Caco-2 (cell line): ENCODE measurements around the gene MARCHF11. TPM values are rescaled to one million over a fixed set of nuclear protein-coding genes. Genes with fewer than 3 reads are reported as not detected.

ENCODE experiments used
- Bru-seq: library from RNA; stranded (reverse); fragments of 400-500 nt; gene quantifications from one replicate; lab custom pipeline; 2021; lab: Mats Ljungman, UMichigan
- BruChase-seq, 2 experiments: library from RNA; stranded (reverse); fragments of 400-500 nt; gene quantifications; one replicate each; lab custom pipeline; 2021; lab: Mats Ljungman, UMichigan
- BruUV-seq: library from RNA; stranded (reverse); fragments of 400-500 nt; replicated peaks from 2 replicates; lab custom pipeline; 2021; lab: Mats Ljungman, UMichigan
- CTCF ChIA-PET: fragments of 300-600 bp; sonication (Branson Sonifier 250); formaldehyde crosslinking; loops from one replicate; lab custom pipeline; 2022; ENCODE audit warnings: antibody characterized with exemption; lab: Charles Lee
- POLR2A ChIA-PET: fragments of 300-600 bp; sonication (Branson Sonifier 250); formaldehyde crosslinking; loops from one replicate; lab custom pipeline; 2022; ENCODE audit warnings: antibody characterized with exemption; lab: Charles Lee
- DNase-seq, 2 experiments: peaks; one replicate each; pipeline versions ENCODE4 v3.0.0 to v3.0.0-alpha.2; 2020 to 2022
- H3K27me3 ChIP-seq: replicated peaks from 2 replicates; pipeline ENCODE4 v1.6.0; 2011; ENCODE audit warnings: low read length; ENCODE audit not compliant: control insufficient read depth, insufficient read depth
- H3K36me3 ChIP-seq: 2 replicates; pipeline ENCODE4 v1.5.1; 2011; ENCODE audit warnings: low read length; ENCODE audit not compliant: control insufficient read depth, insufficient read depth
- H3K4me1 ChIP-seq: fragments of 250-450 bp; sonication (Bioruptor Pico); 2 replicates; pipeline ENCODE4 v1.5.1; 2020; ENCODE audit warnings: mild to moderate bottlenecking
- H3K4me3 ChIP-seq: 2 replicates; pipeline ENCODE4 v1.5.1; 2011; ENCODE audit warnings: low read depth, mild to moderate bottlenecking, control low read depth, low read length
- H3K9me3 ChIP-seq: fragments of 250-450 bp; sonication (Bioruptor Pico); 2 replicates; pipeline ENCODE4 v1.5.1; 2020; ENCODE audit warnings: mild to moderate bottlenecking, moderate library complexity
- H3K27ac Mint-ChIP-seq: one replicate; pipeline ENCODE4 v1.8.0; 2022; ENCODE audit warnings: mixed read lengths; ENCODE audit not compliant: unreplicated experiment
- H3K27me3 Mint-ChIP-seq: one replicate; pipeline ENCODE4 v1.8.0; 2022; ENCODE audit warnings: mixed read lengths; ENCODE audit not compliant: insufficient read depth, unreplicated experiment
- H3K36me3 Mint-ChIP-seq: one replicate; pipeline ENCODE4 v1.8.0; 2022; ENCODE audit warnings: mild to moderate bottlenecking, mixed read lengths; ENCODE audit not compliant: insufficient read depth, unreplicated experiment
- H3K4me1 Mint-ChIP-seq: one replicate; pipeline ENCODE4 v1.8.0; 2022; ENCODE audit warnings: low read depth, mixed read lengths; ENCODE audit not compliant: unreplicated experiment
- H3K4me3 Mint-ChIP-seq: one replicate; pipeline ENCODE4 v1.8.0; 2022; ENCODE audit warnings: mild to moderate bottlenecking, moderate library complexity, mixed read lengths; ENCODE audit not compliant: unreplicated experiment
- H3K9me3 Mint-ChIP-seq: one replicate; pipeline ENCODE4 v1.8.0; 2022; ENCODE audit warnings: mixed read lengths; ENCODE audit not compliant: unreplicated experiment
- CTCF ChIP-seq, 2 experiments: fragments of 200-600 bp in 1 of 2; IDR thresholded peaks; 1 replicate in 1 of 2; 2 replicates in 1 of 2; pipeline versions ENCODE4 v1.5.1 to v1.8.0; 2011 to 2022; ENCODE audit warnings: antibody characterized with exemption in 1 of 2, control low read depth in 1 of 2, inconsistent platforms in 1 of 2, low read depth in 1 of 2, low read length in 1 of 2, mild to moderate bottlenecking in 1 of 2, moderate library complexity in 1 of 2; ENCODE audit not compliant: insufficient read depth in 1 of 2, severe bottlenecking in 1 of 2, unreplicated experiment in 1 of 2
- intact Hi-C: fragments of 100-400 bp; cut with micrococcal nuclease; formaldehyde crosslinking; loops from one replicate; pipeline ENCODE4 v1.10.0; 2022; ENCODE audit not compliant: unreplicated experiment
- long read RNA-seq: library from polyadenylated mRNA; stranded (forward); transcript quantifications from one replicate; pipeline ENCODE4 v2.0.0, GENCODE V29; 2022
- total RNA-seq: library from RNA; stranded (reverse); gene quantifications from 2 replicates; pipeline ENCODE4 v1.2.3, GENCODE V29; 2022

MARCHF11 gene
- total RNA-seq (0.86 and 1.5 TPM in 2 replicates), Bru-seq, nascent RNA (percentile 33 among the genes with signal in this experiment), BruChase-seq, experiment 1, labeled RNA remaining after a 2-hour chase (percentile 39 among the genes with signal in this experiment), BruChase-seq, experiment 2, labeled RNA remaining after a 6-hour chase (percentile 25 among the genes with signal in this experiment)
- long read RNA-seq, partial matches to known transcripts, result 0 of 3 reads
- long read RNA-seq, other reads (novel, unspliced or antisense), result 3 of 3 reads

- no peaks in the 10 kb centered on the region for H3K36me3 Mint-ChIP-seq
- no peak within 1 kb of the TSS for H3K4me3 Mint-ChIP-seq
- H3K4me1 ChIP-seq, result no peaks in the 10 kb centered on the region
- no peaks in the 10 kb centered on the region for H3K9me3 ChIP-seq
- H3K9me3 Mint-ChIP-seq, result no peaks in the 10 kb centered on the region
- no peaks in the 10 kb centered on the region for H3K36me3 ChIP-seq
- intact Hi-C loops, result no loop called here
- CTCF ChIA-PET, result no interaction called here
- no peak within 1 kb of the TSS for H3K27ac Mint-ChIP-seq
- no peak for DNase-seq
- BruUV-seq, result no TSS peak
- no peaks in the 10 kb centered on the region for H3K4me1 Mint-ChIP-seq
- H3K4me3 ChIP-seq, result no peak within 1 kb of the TSS
- POLR2A ChIA-PET, result no interaction called here
- H3K27me3 Mint-ChIP-seq, result peaks cover 10% of the 10 kb centered on the region
- H3K27me3 ChIP-seq, result no peaks in the 10 kb centered on the region
- TF ChIP-seq CTCF (IDR thresholded peaks at IDR 0.05; ENCODE audit: insufficient read depth in 1 of 2, low read depth in 1 of 2, low read length in 1 of 2, severe bottlenecking in 1 of 2, unreplicated experiment in 1 of 2), result no peak
These were observed at the start of gene MARCHF11 for GRCh38 chr5:16179511-16179935. MARCHF11 (minus strand) TSS chr5:16179791; CDS start chr5:16179575, 216 bp downstream.

- no peak for DNase-seq
- BruUV-seq, result no TSS peak
- Mint-ChIP-seq H3K4me1 (no peaks in the 10 kb centered on the region), H3K36me3 (no peaks in the 10 kb centered on the region), H3K9me3 (no peaks in the 10 kb centered on the region), H3K27me3 (peaks cover 2% of the 10 kb centered on the region), H3K27ac (no peak overlapping the region), H3K4me3 (no peak overlapping the region)
- Histone ChIP-seq H3K4me3 (no peak overlapping the region), H3K4me1 (no peaks in the 10 kb centered on the region), H3K9me3 (no peaks in the 10 kb centered on the region), H3K27me3 (no peaks in the 10 kb centered on the region; the same call in 1 of the 2 replicates), H3K36me3 (no peaks in the 10 kb centered on the region)
- POLR2A ChIA-PET, result no interaction called here
- TF ChIP-seq CTCF (IDR thresholded peaks at IDR 0.05; ENCODE audit: insufficient read depth in 1 of 2, low read depth in 1 of 2, low read length in 1 of 2, severe bottlenecking in 1 of 2, unreplicated experiment in 1 of 2), result no peak
- CTCF ChIA-PET, result no interaction called here
- intact Hi-C loops, result no loop called here
These were observed 46.3 kb upstream of the MARCHF11 start for GRCh38 chr5:16225927-16226326.

GRCh38 chr5:16192311-16192710, 12.7 kb upstream of the MARCHF11 start:
- no peak for DNase-seq
- intact Hi-C loops, result no loop called here
- TF ChIP-seq CTCF (IDR thresholded peaks at IDR 0.05; ENCODE audit: insufficient read depth in 1 of 2, low read depth in 1 of 2, low read length in 1 of 2, severe bottlenecking in 1 of 2, unreplicated experiment in 1 of 2), result no peak
- Mint-ChIP-seq H3K27me3 (peaks cover 2% of the 10 kb centered on the region), H3K4me3 (no peak overlapping the region), H3K27ac (no peak overlapping the region), H3K4me1 (no peaks in the 10 kb centered on the region), H3K9me3 (peaks cover 7% of the 10 kb centered on the region), H3K36me3 (no peaks in the 10 kb centered on the region)
- Histone ChIP-seq H3K9me3 (no peaks in the 10 kb centered on the region), H3K36me3 (no peaks in the 10 kb centered on the region), H3K27me3 (no peaks in the 10 kb centered on the region), H3K4me3 (no peak overlapping the region), H3K4me1 (no peaks in the 10 kb centered on the region)
- no TSS peak for BruUV-seq
- CTCF ChIA-PET, result no interaction called here
- POLR2A ChIA-PET, result no interaction called here
